A549 (cell line): Measurements from ENCODE around the gene IL1RL2. TPM values are rescaled to one million over a fixed set of nuclear protein-coding genes. Genes with fewer than 3 reads are reported as not detected.

Source experiments
- ATAC-seq, 2 experiments: fragments of 200-7000 bp in 1 of 2; fragments of >200 bp in 1 of 2; cut with Nextera tagmentation in 1 of 2; cut with Tn5 transposase in 1 of 2; 3 replicates each; pipeline versions ENCODE4 v1.8.0 to v1.9.1; 2018 to 2020; ENCODE audit warnings: mild to moderate bottlenecking in 1 of 2, moderate library complexity in 1 of 2
- CTCF ChIA-PET: fragments of 300-600 bp; sonication (Branson Sonifier 250); formaldehyde crosslinking; extraction: SDS; loops from one replicate; lab custom pipeline; 2021; ENCODE audit warnings: antibody characterized with exemption, inconsistent platforms; lab: Yijun Ruan, JAX
- POLR2A ChIA-PET: fragments of 350-600 bp; formaldehyde crosslinking; extraction: SDS; loops from one replicate; lab custom pipeline; 2021; ENCODE audit warnings: antibody characterized with exemption, inconsistent platforms; lab: Yijun Ruan, JAX
- DNase-seq, 2 experiments: peaks; one replicate each; pipeline versions ENCODE4 v3.0.0 to v3.0.0-alpha.2; 2011 to 2016; ENCODE audit warnings: low read depth in 1 of 2, low spot score in 1 of 2
- FAIRE-seq: peaks from 2 replicates; lab custom pipeline; 2011; peaks lifted over from hg19 to GRCh38; lab: Jason Lieb, UNC
- H3K27ac ChIP-seq, 2 experiments: fragments of >200 bp; sonication (Bioruptor Twin); formaldehyde crosslinking; 3 replicates each; pipeline ENCODE4 v1.5.1; 2016 to 2017
- H3K4me1 ChIP-seq: fragments of >200 bp; sonication (Bioruptor Twin); formaldehyde crosslinking; 3 replicates; pipeline ENCODE4 v1.6.1; 2016
- H3K4me2 ChIP-seq: fragments of >200 bp; sonication (Bioruptor Twin); formaldehyde crosslinking; 3 replicates; pipeline ENCODE4 v1.6.1; 2016
- H3K4me3 ChIP-seq: fragments of >200 bp; sonication (Bioruptor Twin); formaldehyde crosslinking; 3 replicates; pipeline ENCODE4 v1.5.1; 2016
- H3K9me3 ChIP-seq: fragments of >200 bp; sonication (Bioruptor Twin); formaldehyde crosslinking; 3 replicates; pipeline ENCODE4 v1.6.1; 2016
- CEBPB ChIP-seq, 2 experiments: fragments of >200 bp in 1 of 2; sonication (Bioruptor Twin) in 1 of 2; formaldehyde crosslinking in 1 of 2; IDR thresholded peaks; 2 replicates each; pipeline ENCODE4 v1.6.1; 2012 to 2016
- EHMT2 ChIP-seq: fragments of 200-600 bp; sonication (generic); IDR thresholded peaks from 2 replicates; pipeline ENCODE4 v1.6.1; 2016; ENCODE audit warnings: antibody characterized with exemption, low read depth, mild to moderate bottlenecking, moderate library complexity
- EP300 ChIP-seq, 2 experiments: fragments of >200 bp; sonication (Bioruptor Twin); formaldehyde crosslinking; IDR thresholded peaks; 2 replicates in 1 of 2; 3 replicates in 1 of 2; pipeline ENCODE4 v1.6.1; 2016 to 2017
- ESRRA ChIP-seq: fragments of 150-350 bp; IDR thresholded peaks from 2 replicates; pipeline ENCODE4 v1.6.1; 2014; ENCODE audit warnings: mild to moderate bottlenecking, low read length, borderline replicate concordance
- FOSB ChIP-seq: fragments of 250-450 bp; sonication (Bioruptor Pico); IDR thresholded peaks from 2 replicates; pipeline ENCODE4 v1.5.0; 2020; ENCODE audit warnings: mild to moderate bottlenecking, moderate library complexity
- FOXS1 ChIP-seq: fragments of 250-450 bp; sonication (Bioruptor Pico); IDR thresholded peaks from 2 replicates; pipeline ENCODE4 v1.5.0; 2020; ENCODE audit warnings: mild to moderate bottlenecking, moderate library complexity
- GATA3 ChIP-seq: IDR thresholded peaks from 2 replicates; pipeline ENCODE4 v1.6.1; 2012; ENCODE audit warnings: borderline replicate concordance
- HDAC2 ChIP-seq: fragments of 200-600 bp; sonication (generic); IDR thresholded peaks from 2 replicates; pipeline ENCODE4 v1.6.1; 2016
- HEYL ChIP-seq: fragments of 250-450 bp; sonication (Bioruptor Pico); IDR thresholded peaks from 2 replicates; pipeline ENCODE4 v1.8.0; 2021; ENCODE audit warnings: mild to moderate bottlenecking, moderate library complexity
- JUN ChIP-seq, 2 experiments: fragments of >200 bp; sonication (Bioruptor Twin); formaldehyde crosslinking; IDR thresholded peaks; 2 replicates in 1 of 2; 3 replicates in 1 of 2; pipeline ENCODE4 v1.6.1; 2016 to 2017
- KDM1A ChIP-seq: fragments of 200-600 bp; sonication (generic); IDR thresholded peaks from 2 replicates; pipeline ENCODE4 v1.6.1; 2016; ENCODE audit warnings: low read depth, mild to moderate bottlenecking
- MYC ChIP-seq: IDR thresholded peaks from 2 replicates; pipeline ENCODE4 v1.6.1; 2012; ENCODE audit warnings: mild to moderate bottlenecking, inconsistent platforms, low read length, improper control_type of control experiment, borderline replicate concordance
- PHF8 ChIP-seq: fragments of 200-600 bp; sonication (generic); IDR thresholded peaks from 2 replicates; pipeline ENCODE4 v1.6.1; 2016; ENCODE audit warnings: low read depth, mild to moderate bottlenecking, antibody characterized with exemption, moderate library complexity, borderline replicate concordance
- RARB ChIP-seq: fragments of 250-450 bp; sonication (Bioruptor Pico); IDR thresholded peaks from 2 replicates; pipeline ENCODE4 v1.8.0; 2021; ENCODE audit warnings: mild to moderate bottlenecking, moderate library complexity
- RCOR1 ChIP-seq: fragments of 150-350 bp; IDR thresholded peaks from 2 replicates; pipeline ENCODE4 v1.6.1; 2014; ENCODE audit warnings: antibody characterized with exemption, low read length, low read depth
- RNF2 ChIP-seq: fragments of 200-600 bp; sonication (generic); IDR thresholded peaks from 2 replicates; pipeline ENCODE4 v1.6.1; 2016; ENCODE audit warnings: low read depth, mild to moderate bottlenecking, antibody characterized with exemption, moderate library complexity, borderline replicate concordance
- SMC3 ChIP-seq: fragments of >200 bp; sonication (Bioruptor Twin); formaldehyde crosslinking; IDR thresholded peaks from 3 replicates; pipeline ENCODE4 v1.6.1; 2018; ENCODE audit warnings: inconsistent platforms
- TFCP2L1 ChIP-seq: fragments of 250-450 bp; sonication (Bioruptor Pico); IDR thresholded peaks from 2 replicates; pipeline ENCODE4 v1.5.0; 2021; ENCODE audit warnings: mild to moderate bottlenecking
- ZC3H11A ChIP-seq: fragments of 450-650 bp; IDR thresholded peaks from 2 replicates; pipeline ENCODE4 v1.6.1; 2014; ENCODE audit warnings: antibody characterized with exemption, mild to moderate bottlenecking
- WGBS: methylation state at CpG from one replicate; pipeline ENCODE4 v1.1.6; 2017; ENCODE audit errors: missing lambda C conversion rate; 5-methylcytosine and 5-hydroxymethylcytosine counted together
- polyA plus RNA-seq, 4 experiments: library from polyadenylated mRNA; depleted of rRNA in 3 of 4; stranded (reverse); fragments of >200 nt; fragmentation: RNase III in 1 of 4; extraction: RNeasy Plus Mini Kit Qiagen cat#74134 plus additional on column Dnase treatment in 1 of 4; gene quantifications; 2 replicates in 3 of 4; 3 replicates in 1 of 4; pipeline ENCODE4 v1.2.3, GENCODE V29; 2011 to 2017
- TF ChIP-seq, protein P1 (sequence below): IDR thresholded peaks from 2 replicates; pipeline ENCODE4 v1.6.1; 2012
- TF ChIP-seq, protein P2 (sequence below): fragments of >200 bp; sonication (Bioruptor Twin); formaldehyde crosslinking; IDR thresholded peaks from 3 replicates; pipeline ENCODE4 v1.6.1; 2016
- TF ChIP-seq, protein P3 (sequence below): fragments of 450-650 bp; IDR thresholded peaks from 2 replicates; pipeline ENCODE4 v1.6.1; 2014; ENCODE audit warnings: antibody characterized with exemption
- TF ChIP-seq, protein P4 (sequence below): fragments of >200 bp; sonication (Bioruptor Twin); formaldehyde crosslinking; IDR thresholded peaks from 2 replicates; pipeline ENCODE4 v1.6.1; 2016
- TF ChIP-seq, protein P5 (sequence below): fragments of >200 bp; sonication (Bioruptor Twin); formaldehyde crosslinking; IDR thresholded peaks from 3 replicates; pipeline ENCODE4 v1.5.1; 2016

The IL1RL2 gene
- polyA plus RNA-seq, 2 of the 4 experiments (the other 2 are of a cell fraction) = 0.05 TPM; not detected in 1

DNA sequence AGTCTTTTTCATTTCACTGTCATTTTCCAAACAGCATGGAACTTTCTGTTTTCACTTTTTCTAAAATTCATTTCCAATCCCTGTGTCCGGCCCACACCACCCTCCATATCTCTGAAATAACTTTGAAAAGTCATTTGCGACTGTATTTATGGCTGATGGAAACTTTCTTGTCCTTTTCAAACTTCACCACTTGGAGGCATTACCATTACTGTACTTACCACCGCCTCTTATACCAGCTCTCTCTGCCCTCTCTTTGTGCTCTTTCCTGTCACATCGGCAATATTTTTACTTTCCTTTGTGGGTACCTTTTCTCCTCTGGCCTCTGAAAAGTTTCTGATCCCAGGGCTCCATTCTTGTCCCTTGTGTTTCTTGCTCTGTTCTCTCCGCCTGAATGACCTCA, 85.0 kb downstream of the IL1RL2 start:
- ATAC-seq (peak; percentile 50 to 73; a peak in 4 of 6 replicates), DNase-seq (no peak), FAIRE-seq (no peak)
- Histone ChIP-seq H3K4me2 (peak overlapping the region; percentile 7; the same call in 1 of the 3 replicates), H3K9me3 (peaks cover 8% of the 10 kb centered on the region; the same call in 2 of the 3 replicates), H3K4me1 (no peaks in the 10 kb centered on the region), H3K4me3 (no peak overlapping the region)
- ChIA-PET CTCF (interaction anchor here (1.0 kb wide), 1 partner anchor 36 kb away, joined by 3 read pairs; no protein-coding TSS in a partner anchor), POLR2A (no interaction called here)
- WGBS = 11% methylated on average over 5 of the region's 5 CpGs
- TF ChIP-seq KDM1A = no peak
- TF ChIP-seq MYC = no peak
- TF ChIP-seq GATA3 = no peak
- no peak for TF ChIP-seq HEYL (CRISPR knock-in tag)
- TF ChIP-seq EP300 (IDR thresholded peaks at IDR 0.05) = no peak
- TF ChIP-seq, protein P1, sequence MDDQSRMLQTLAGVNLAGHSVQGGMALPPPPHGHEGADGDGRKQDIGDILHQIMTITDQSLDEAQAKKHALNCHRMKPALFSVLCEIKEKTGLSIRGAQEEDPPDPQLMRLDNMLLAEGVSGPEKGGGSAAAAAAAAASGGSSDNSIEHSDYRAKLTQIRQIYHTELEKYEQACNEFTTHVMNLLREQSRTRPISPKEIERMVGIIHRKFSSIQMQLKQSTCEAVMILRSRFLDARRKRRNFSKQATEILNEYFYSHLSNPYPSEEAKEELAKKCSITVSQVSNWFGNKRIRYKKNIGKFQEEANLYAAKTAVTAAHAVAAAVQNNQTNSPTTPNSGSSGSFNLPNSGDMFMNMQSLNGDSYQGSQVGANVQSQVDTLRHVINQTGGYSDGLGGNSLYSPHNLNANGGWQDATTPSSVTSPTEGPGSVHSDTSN = no peak
- no peak for TF ChIP-seq TFCP2L1
- TF ChIP-seq FOXS1 (CRISPR knock-in tag) = no peak
- no peak for TF ChIP-seq PHF8
- TF ChIP-seq FOSB (CRISPR knock-in tag) = no peak
- TF ChIP-seq ZC3H11A = no peak
- TF ChIP-seq, all 56 proteins: peak for 0
- H3K27ac ChIP-seq = no peak overlapping the region

DNA sequence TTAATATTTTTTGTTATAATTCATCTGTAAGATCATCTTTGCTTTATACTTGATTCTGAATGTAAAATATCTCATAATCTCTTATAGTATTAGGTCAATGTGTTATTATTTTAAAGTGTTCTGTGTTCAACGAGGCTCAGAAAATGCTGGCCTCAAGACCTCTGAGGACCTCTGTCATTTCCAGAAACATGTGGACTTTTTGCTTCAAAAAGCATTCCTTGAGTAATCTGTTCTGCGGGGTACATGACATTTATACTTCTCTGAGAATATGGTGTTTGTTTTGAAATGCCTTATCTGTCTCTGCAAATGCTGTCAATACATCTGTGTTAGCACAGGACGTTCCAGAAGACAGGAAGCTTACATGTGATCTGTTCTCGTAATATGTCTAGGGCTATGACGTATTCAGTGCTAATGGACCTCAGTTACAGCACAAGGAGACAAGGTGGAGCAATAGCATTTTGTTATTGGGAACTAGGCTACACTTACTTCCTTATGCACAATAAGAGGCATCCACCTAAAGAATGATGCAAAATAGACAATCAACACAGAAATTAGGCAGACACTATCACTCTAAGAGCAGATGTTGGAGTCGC, 86.9 kb downstream of the IL1RL2 start:
- DNase-seq (peak in 1 of 2 experiments; percentile 5), ATAC-seq (no peak), FAIRE-seq (no peak)
- Histone ChIP-seq H3K4me1 (no peaks in the 10 kb centered on the region), H3K27ac (no peak overlapping the region; a peak in 1 of 6 replicates), H3K9me3 (peaks cover 8% of the 10 kb centered on the region; the same call in 2 of the 3 replicates), H3K4me2 (no peak overlapping the region), H3K4me3 (no peak overlapping the region)
- WGBS = 12% methylated on average over 6 of the region's 6 CpGs
- CTCF ChIA-PET = interaction anchor here (0.7 to 1.1 kb wide), 2 partner anchors 22 to 85 kb away, joined by 3 read pairs; no protein-coding TSS in a partner anchor
- TF ChIP-seq JUN (IDR thresholded peaks at IDR 0.05) (no peak), EHMT2 (no peak), RNF2 (no peak), RCOR1 (no peak), EP300 (IDR thresholded peaks at IDR 0.05) (no peak), HDAC2 (no peak), ESRRA (no peak), RARB (CRISPR knock-in tag) (no peak), CEBPB (IDR thresholded peaks at IDR 0.05) (no peak), SMC3 (no peak), GATA3 (no peak)
- TF ChIP-seq, protein P2, sequence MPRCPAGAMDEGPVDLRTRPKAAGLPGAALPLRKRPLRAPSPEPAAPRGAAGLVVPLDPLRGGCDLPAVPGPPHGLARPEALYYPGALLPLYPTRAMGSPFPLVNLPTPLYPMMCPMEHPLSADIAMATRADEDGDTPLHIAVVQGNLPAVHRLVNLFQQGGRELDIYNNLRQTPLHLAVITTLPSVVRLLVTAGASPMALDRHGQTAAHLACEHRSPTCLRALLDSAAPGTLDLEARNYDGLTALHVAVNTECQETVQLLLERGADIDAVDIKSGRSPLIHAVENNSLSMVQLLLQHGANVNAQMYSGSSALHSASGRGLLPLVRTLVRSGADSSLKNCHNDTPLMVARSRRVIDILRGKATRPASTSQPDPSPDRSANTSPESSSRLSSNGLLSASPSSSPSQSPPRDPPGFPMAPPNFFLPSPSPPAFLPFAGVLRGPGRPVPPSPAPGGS = no peak
- TF ChIP-seq, protein P3, sequence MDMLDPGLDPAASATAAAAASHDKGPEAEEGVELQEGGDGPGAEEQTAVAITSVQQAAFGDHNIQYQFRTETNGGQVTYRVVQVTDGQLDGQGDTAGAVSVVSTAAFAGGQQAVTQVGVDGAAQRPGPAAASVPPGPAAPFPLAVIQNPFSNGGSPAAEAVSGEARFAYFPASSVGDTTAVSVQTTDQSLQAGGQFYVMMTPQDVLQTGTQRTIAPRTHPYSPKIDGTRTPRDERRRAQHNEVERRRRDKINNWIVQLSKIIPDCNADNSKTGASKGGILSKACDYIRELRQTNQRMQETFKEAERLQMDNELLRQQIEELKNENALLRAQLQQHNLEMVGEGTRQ = no peak
- TF ChIP-seq, protein P4, sequence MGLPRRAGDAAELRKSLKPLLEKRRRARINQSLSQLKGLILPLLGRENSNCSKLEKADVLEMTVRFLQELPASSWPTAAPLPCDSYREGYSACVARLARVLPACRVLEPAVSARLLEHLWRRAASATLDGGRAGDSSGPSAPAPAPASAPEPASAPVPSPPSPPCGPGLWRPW = no peak
- TF ChIP-seq, protein P5, sequence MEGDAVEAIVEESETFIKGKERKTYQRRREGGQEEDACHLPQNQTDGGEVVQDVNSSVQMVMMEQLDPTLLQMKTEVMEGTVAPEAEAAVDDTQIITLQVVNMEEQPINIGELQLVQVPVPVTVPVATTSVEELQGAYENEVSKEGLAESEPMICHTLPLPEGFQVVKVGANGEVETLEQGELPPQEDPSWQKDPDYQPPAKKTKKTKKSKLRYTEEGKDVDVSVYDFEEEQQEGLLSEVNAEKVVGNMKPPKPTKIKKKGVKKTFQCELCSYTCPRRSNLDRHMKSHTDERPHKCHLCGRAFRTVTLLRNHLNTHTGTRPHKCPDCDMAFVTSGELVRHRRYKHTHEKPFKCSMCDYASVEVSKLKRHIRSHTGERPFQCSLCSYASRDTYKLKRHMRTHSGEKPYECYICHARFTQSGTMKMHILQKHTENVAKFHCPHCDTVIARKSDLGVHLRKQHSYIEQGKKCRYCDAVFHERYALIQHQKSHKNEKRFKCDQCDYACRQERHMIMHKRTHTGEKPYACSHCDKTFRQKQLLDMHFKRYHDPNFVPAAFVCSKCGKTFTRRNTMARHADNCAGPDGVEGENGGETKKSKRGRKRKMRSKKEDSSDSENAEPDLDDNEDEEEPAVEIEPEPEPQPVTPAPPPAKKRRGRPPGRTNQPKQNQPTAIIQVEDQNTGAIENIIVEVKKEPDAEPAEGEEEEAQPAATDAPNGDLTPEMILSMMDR = no peak
- POLR2A ChIA-PET = no interaction called here
